ENCODE data around the gene MAPK8IP3. TPM values are rescaled to one million over a fixed set of nuclear protein-coding genes. Genes with fewer than 3 reads are reported as not detected.

Gene MAPK8IP3
- total RNA-seq, 1 donor from 2014 or later: 44.9 TPM

GRCh38 chr16:1751946-1752345 is 46.0 kb downstream of the MAPK8IP3 start:
- no peak for TF ChIP-seq CTCF (IDR thresholded peaks at IDR 0.05)
- no peak for TF ChIP-seq POLR2A (IDR thresholded peaks at IDR 0.05)
- no peak for TF ChIP-seq POLR2AphosphoS5 (IDR thresholded peaks at IDR 0.05; ENCODE audit: insufficient read depth in 1 of 2, low read depth in 1 of 2)
- H3K9me3 ChIP-seq: no peaks in the 10 kb centered on the region
- DNase-seq (ENCODE audit: extremely low spot score in 2 of 2): no peak
- intact Hi-C loops (cut with DNase I): no loop called here
- no peaks in the 10 kb centered on the region for H3K4me1 ChIP-seq
- no peak overlapping the region for H3K4me3 ChIP-seq
- peaks cover 0 to 54% of the 10 kb centered on the region in 2 donors for H3K36me3 ChIP-seq
- no peak overlapping the region for H3K27ac ChIP-seq
- no peaks in the 10 kb centered on the region for H3K27me3 ChIP-seq

- intact Hi-C loops (cut with DNase I): no loop called here
- H3K27ac ChIP-seq: no peak overlapping the region
- H3K27me3 ChIP-seq: no peaks in the 10 kb centered on the region
- H3K36me3 ChIP-seq: peaks cover 0 to 56% of the 10 kb centered on the region in 2 donors
- H3K4me1 ChIP-seq: no peaks in the 10 kb centered on the region
- no peak for DNase-seq (ENCODE audit: extremely low spot score in 2 of 2)
- no peaks in the 10 kb centered on the region for H3K9me3 ChIP-seq
- H3K4me3 ChIP-seq: no peak overlapping the region
- TF ChIP-seq CTCF (IDR thresholded peaks at IDR 0.05) (no peak), POLR2AphosphoS5 (IDR thresholded peaks at IDR 0.05; ENCODE audit: insufficient read depth in 1 of 2, low read depth in 1 of 2) (no peak), POLR2A (IDR thresholded peaks at IDR 0.05) (no peak)
Measured at GRCh38 chr16:1752853-1753252, 46.9 kb downstream of the MAPK8IP3 start.

DNA sequence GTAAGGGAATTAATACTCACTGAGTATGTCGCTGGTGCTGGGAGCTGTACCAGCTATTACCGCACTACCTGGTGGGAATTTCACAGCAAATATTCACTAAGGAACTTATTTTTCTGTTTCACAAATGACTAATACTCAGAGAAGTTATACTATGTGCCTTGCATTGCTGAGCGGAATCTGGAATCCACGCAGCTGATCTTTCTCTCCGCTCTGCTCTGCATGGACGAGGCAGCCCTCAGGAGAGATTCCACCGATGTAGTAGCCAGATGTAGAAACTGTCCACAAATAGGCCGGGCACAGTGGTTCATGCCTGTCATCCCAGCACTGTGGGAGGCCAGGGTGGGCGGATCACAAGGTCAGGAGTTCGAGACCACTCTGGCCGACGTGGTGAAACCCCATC is 48.2 kb downstream of the MAPK8IP3 start:
- intact Hi-C loops (cut with DNase I): no loop called here
- TF ChIP-seq POLR2AphosphoS5 (IDR thresholded peaks at IDR 0.05; ENCODE audit: insufficient read depth in 1 of 2, low read depth in 1 of 2): no peak
- no peak for TF ChIP-seq POLR2A (IDR thresholded peaks at IDR 0.05)
- no peak for TF ChIP-seq CTCF (IDR thresholded peaks at IDR 0.05)
- Histone ChIP-seq H3K27me3 (no peaks in the 10 kb centered on the region), H3K4me1 (no peaks in the 10 kb centered on the region), H3K27ac (no peak overlapping the region), H3K36me3 (peaks cover 0 to 51% of the 10 kb centered on the region in 2 donors), H3K9me3 (no peaks in the 10 kb centered on the region), H3K4me3 (no peak overlapping the region)
- no peak for DNase-seq (ENCODE audit: extremely low spot score in 2 of 2)

DNA sequence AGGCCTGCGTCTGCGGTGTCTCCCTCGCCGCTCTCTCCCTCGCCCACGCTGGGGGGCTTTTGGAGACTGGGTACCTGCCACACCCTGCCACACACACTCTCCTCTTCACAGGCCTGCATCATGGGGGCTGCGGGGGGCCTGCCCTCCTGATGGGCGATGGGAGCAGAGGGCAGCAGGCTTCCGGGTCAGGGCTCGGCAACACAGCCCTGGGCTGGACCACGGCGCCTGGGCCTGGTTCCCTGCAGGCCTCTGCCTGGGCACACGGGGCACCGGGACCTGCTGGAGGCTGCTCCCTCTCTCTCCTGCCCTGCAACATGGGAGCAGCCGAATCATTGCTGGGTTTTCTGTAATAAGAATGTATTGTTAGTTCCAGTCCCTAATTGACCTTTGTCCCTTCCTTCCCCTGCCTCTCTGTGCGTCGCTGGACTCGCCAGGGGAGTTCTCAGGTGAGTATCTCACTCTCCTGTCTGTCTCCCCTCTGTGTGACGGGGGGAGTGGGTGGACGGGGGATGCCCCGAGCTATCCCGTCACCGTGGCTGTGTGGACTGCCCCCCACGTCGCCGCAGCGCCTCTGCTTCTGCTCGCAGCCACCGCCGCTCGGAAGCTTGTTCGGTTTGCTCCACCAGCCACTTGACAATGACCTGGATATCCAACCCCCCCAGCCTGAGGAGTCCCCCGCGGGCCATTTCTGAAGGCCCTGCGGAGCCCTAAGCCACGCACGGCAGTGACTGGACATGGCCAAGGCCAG is 51.9 kb downstream of the MAPK8IP3 start:
- no peak overlapping the region for H3K4me3 ChIP-seq
- intact Hi-C loops (cut with DNase I): no loop called here
- no peaks in the 10 kb centered on the region for H3K9me3 ChIP-seq
- no peak for TF ChIP-seq POLR2AphosphoS5 (IDR thresholded peaks at IDR 0.05; ENCODE audit: insufficient read depth in 1 of 2, low read depth in 1 of 2)
- TF ChIP-seq CTCF (IDR thresholded peaks at IDR 0.05): no peak
- TF ChIP-seq POLR2A (IDR thresholded peaks at IDR 0.05): no peak
- H3K27me3 ChIP-seq: no peaks in the 10 kb centered on the region
- DNase-seq (ENCODE audit: extremely low spot score in 2 of 2): no peak
- H3K27ac ChIP-seq: no peak overlapping the region
- H3K4me1 ChIP-seq: no peaks in the 10 kb centered on the region
- H3K36me3 ChIP-seq: peaks cover 0 to 42% of the 10 kb centered on the region in 2 donors

- H3K27me3 ChIP-seq: no peaks in the 10 kb centered on the region
- peaks cover 0 to 48% of the 10 kb centered on the region in 2 donors for H3K36me3 ChIP-seq
- no peak overlapping the region for H3K27ac ChIP-seq
- no peaks in the 10 kb centered on the region for H3K4me1 ChIP-seq
- H3K4me3 ChIP-seq: no peak overlapping the region
- intact Hi-C loops (cut with DNase I): no loop called here
- DNase-seq (ENCODE audit: extremely low spot score in 2 of 2): no peak
- TF ChIP-seq POLR2AphosphoS5 (IDR thresholded peaks at IDR 0.05; ENCODE audit: insufficient read depth in 1 of 2, low read depth in 1 of 2) (no peak), POLR2A (IDR thresholded peaks at IDR 0.05) (no peak), CTCF (IDR thresholded peaks at IDR 0.05) (no peak)
- H3K9me3 ChIP-seq: no peaks in the 10 kb centered on the region
Measured at GRCh38 chr16:1758923-1759322, 52.9 kb downstream of the MAPK8IP3 start.
